K562 (cell line): ENCODE measurements around the gene EXOC4. TPM values are rescaled to one million over a fixed set of nuclear protein-coding genes. Genes with fewer than 3 reads are reported as not detected.

Experiments used
- ATAC-seq: fragments of 200-7000 bp; cut with Tn5 transposase; 3 replicates; pipeline ENCODE4 v1.9.1; 2020; ENCODE audit warnings: moderate library complexity
- BruUV-seq: library from RNA; stranded (reverse); fragments of 400-500 nt; replicated peaks from 2 replicates; lab custom pipeline; 2021; lab: Mats Ljungman, UMichigan
- CTCF ChIA-PET: fragments of 300-600 bp; formaldehyde crosslinking; extraction: SDS; loops from one replicate; lab custom pipeline; 2021; ENCODE audit warnings: low intra/inter-chr PET ratio; lab: Yijun Ruan, JAX
- POLR2A ChIA-PET: fragments of 300-600, 350-650 bp; sonication (Branson Sonifier 250); formaldehyde crosslinking; extraction: SDS; loops from one replicate; lab custom pipeline; 2021; ENCODE audit warnings: antibody characterized with exemption, inconsistent platforms; lab: Yijun Ruan, JAX
- DNase-seq, 4 experiments: peaks; one replicate each; pipeline versions ENCODE4 v3.0.0 to v3.0.0-alpha.2; 2011 to 2018; ENCODE audit warnings: low spot score in 3 of 4, mixed read lengths in 3 of 4; ENCODE audit errors: extremely low read depth in 1 of 4
- FAIRE-seq: peaks from 2 replicates; lab custom pipeline; 2011; peaks lifted over from hg19 to GRCh38; lab: Jason Lieb, UNC
- H2AFZ ChIP-seq: 2 replicates; pipeline ENCODE4 v1.6.0; 2011; ENCODE audit warnings: low read depth, low read length, control low read depth, inconsistent platforms
- H3K27ac ChIP-seq: fragments of 200-600 bp; 3 replicates; pipeline ENCODE4 v1.8.0; 2011; ENCODE audit warnings: low read depth, mild to moderate bottlenecking, control low read depth, inconsistent platforms, low read length, moderate library complexity, mixed read lengths; ENCODE audit errors: extremely low read depth
- H3K27me3 ChIP-seq, 2 experiments: fragments of 300-600 bp in 1 of 2; 2 replicates in 1 of 2; 3 replicates in 1 of 2; pipeline versions ENCODE4 v1.6.0 to v1.8.0; 2011; ENCODE audit warnings: inconsistent platforms in 2 of 2, low read length in 2 of 2, mild to moderate bottlenecking in 1 of 2, mixed read lengths in 1 of 2, moderate library complexity in 1 of 2; ENCODE audit not compliant: control insufficient read depth in 2 of 2, insufficient read depth in 2 of 2
- H3K36me3 ChIP-seq: fragments of 300-600 bp; 3 replicates; pipeline ENCODE4 v1.8.0; 2011; ENCODE audit warnings: mild to moderate bottlenecking, low read length, inconsistent platforms; ENCODE audit not compliant: control insufficient read depth, insufficient read depth
- H3K4me1 ChIP-seq, 2 experiments: fragments of 200-600 bp in 1 of 2; replicated peaks in 1 of 2; 2 replicates in 1 of 2; 3 replicates in 1 of 2; pipeline versions ENCODE4 v1.5.1 to v1.8.0; 2011; ENCODE audit warnings: inconsistent platforms in 2 of 2, low read length in 2 of 2, mild to moderate bottlenecking in 1 of 2, mixed read lengths in 1 of 2, moderate library complexity in 1 of 2; ENCODE audit not compliant: control insufficient read depth in 2 of 2, insufficient read depth in 2 of 2
- H3K4me2 ChIP-seq: 2 replicates; pipeline ENCODE4 v1.6.1; 2011; ENCODE audit warnings: low read length, control low read depth, inconsistent platforms, mixed read lengths; ENCODE audit not compliant: insufficient read depth
- H3K4me3 ChIP-seq: fragments of 200-600 bp; sonication (generic), shearing (Covaris generic); 2 replicates; pipeline ENCODE4 v1.5.1; 2016; ENCODE audit warnings: control low read depth, inconsistent platforms
- H3K79me2 ChIP-seq: fragments of 200-600 bp; 3 replicates; pipeline ENCODE4 v1.8.0; 2011; ENCODE audit warnings: low read length, inconsistent platforms; ENCODE audit not compliant: control insufficient read depth, insufficient read depth
- H3K9ac ChIP-seq, 2 experiments: 2 replicates each; pipeline versions ENCODE4 v1.6.0 to v1.6.1; 2011; ENCODE audit warnings: low read depth in 2 of 2, low read length in 2 of 2, control low read depth in 1 of 2, inconsistent platforms in 1 of 2, mild to moderate bottlenecking in 1 of 2, mixed read lengths in 1 of 2; ENCODE audit not compliant: insufficient read depth in 1 of 2
- H3K9me1 ChIP-seq: one replicate; pipeline ENCODE4 v1.6.0; 2011; ENCODE audit warnings: inconsistent platforms, mild to moderate bottlenecking, low read length, moderate library complexity; ENCODE audit not compliant: control insufficient read depth, insufficient read depth
- H3K9me3 ChIP-seq: replicated peaks from 2 replicates; pipeline ENCODE4 v1.5.1; 2011; ENCODE audit warnings: low read depth, low read length, inconsistent platforms; ENCODE audit not compliant: control insufficient read depth, insufficient read depth
- H4K20me1 ChIP-seq: replicated peaks from 2 replicates; pipeline ENCODE4 v1.6.1; 2011; ENCODE audit warnings: low read length, inconsistent platforms, mixed read lengths; ENCODE audit not compliant: control insufficient read depth, insufficient read depth
- CEBPG ChIP-seq, 3 experiments: fragments of 200-800 bp in 1 of 3; sonication (Bioruptor generic) in 1 of 3; sonication (generic) in 1 of 3; formaldehyde crosslinking in 1 of 3; IDR thresholded peaks in 2 of 3; conservative IDR thresholded peaks in 1 of 3; 2 replicates each; pipeline versions ENCODE4 v1.6.1 to v1.8.0; 2016 to 2022; ENCODE audit warnings: missing compliant biosample characterization in 2 of 3, missing genetic modification characterization in 2 of 3, mild to moderate bottlenecking in 1 of 3, missing genetic modification reagents in 1 of 3
- EZH2 ChIP-seq: IDR thresholded peaks from 2 replicates; pipeline ENCODE4 v1.6.1; 2012; ENCODE audit warnings: low read depth, mild to moderate bottlenecking, inconsistent platforms, low read length, borderline replicate concordance
- TOE1 ChIP-seq, 2 experiments: fragments of 450-650 bp in 1 of 2; sonication (generic) in 1 of 2; formaldehyde crosslinking in 1 of 2; IDR thresholded peaks; 2 replicates each; pipeline versions ENCODE4 v1.7.1 to v1.8.0; 2016 to 2022; ENCODE audit warnings: borderline replicate concordance in 2 of 2, mild to moderate bottlenecking in 2 of 2, antibody characterized with exemption in 1 of 2, inconsistent platforms in 1 of 2, low read depth in 1 of 2, missing genetic modification reagents in 1 of 2, moderate library complexity in 1 of 2
- XRCC4 ChIP-seq: IDR thresholded peaks from one replicate; pipeline ENCODE4 v1.6.1; 2011; ENCODE audit not compliant: insufficient read depth, insufficient read length; ENCODE audit errors: extremely low read depth
- ZNF316 ChIP-seq: fragments of 450-650 bp; IDR thresholded peaks from 2 replicates; pipeline ENCODE4 v1.6.1; 2016
- WGBS: fragments of 100-300 bp; shearing (Covaris generic); methylation state at CpG from one replicate; pipeline ENCODE4 v1.1.6; 2016; ENCODE audit warnings: low coverage, mixed read lengths; ENCODE audit not compliant: insufficient coverage; ENCODE audit errors: missing lambda C conversion rate; 5-methylcytosine and 5-hydroxymethylcytosine counted together
- in situ Hi-C: fragments of 300-500 bp; cut with MboI; formaldehyde crosslinking; loops from 4 replicates; pipeline ENCODE4 v1.15.0; 2018; ENCODE audit warnings: inconsistent platforms, mixed read lengths
- intact Hi-C: fragments of 100-400 bp; cut with micrococcal nuclease; formaldehyde crosslinking; loops from 2 replicates; pipeline ENCODE4 v1.14.2; 2022
- polyA plus RNA-seq, 8 experiments: library from polyadenylated mRNA; depleted of rRNA in 4 of 8; stranded (reverse) in 5 of 8; unstranded in 3 of 8; fragments of >200 nt; fragmentation: Nextera tagmentation in 2 of 8; fragmentation: Illumina TruSeq in 1 of 8; extraction: Ambion mirVana in 2 of 8; extraction: Trizol in 1 of 8; gene quantifications; 2 replicates each; pipeline versions ENCODE4 v1.2.1 to v1.2.3, GENCODE V29; 2011 to 2014; ENCODE audit warnings: inconsistent platforms in 1 of 8, missing spikeins in 1 of 8
- total RNA-seq, 7 experiments: library from RNA; depleted of rRNA in 6 of 7; stranded (reverse); fragments of >200 nt in 6 of 7; fragmentation: Illumina TruSeq in 2 of 7; extraction: Trizol in 2 of 7; gene quantifications; 2 replicates each; pipeline versions ENCODE4 v1.2.1 to v1.2.3, GENCODE V29; 2011 to 2021; ENCODE audit warnings: low replicate concordance in 1 of 7

EXOC4 gene
- total and polyA plus RNA-seq, 9 of the 15 experiments (the other 6 are each of a cell fraction or from before 2014, with no cell fraction given), result 18.5 to 73.1 (median 46.6) TPM

DNA sequence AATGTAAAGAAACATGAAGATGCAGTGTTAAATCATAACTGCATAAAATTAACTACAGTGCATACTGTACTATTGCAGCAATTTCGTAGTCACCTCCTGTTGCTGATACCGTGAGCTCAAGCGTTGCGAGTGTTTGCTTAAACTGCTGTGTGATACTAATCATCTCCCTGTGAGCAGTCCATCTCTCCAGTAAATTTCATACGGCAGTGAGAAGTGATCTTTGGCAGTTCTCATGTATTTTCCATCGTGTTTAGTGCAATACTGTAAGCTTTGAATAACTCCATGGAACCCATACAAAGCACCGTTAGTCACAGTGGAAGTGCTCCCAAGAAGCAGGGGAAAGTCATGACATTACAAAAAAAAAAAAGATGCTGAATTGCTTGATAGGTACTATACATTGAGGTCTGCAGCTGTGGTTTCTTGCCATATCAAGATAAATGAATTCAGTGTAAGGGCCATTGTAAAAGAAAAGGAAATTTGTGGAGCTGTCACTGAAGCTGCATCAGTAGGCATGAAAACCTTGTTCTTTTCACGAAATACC, 360.4 kb downstream of the EXOC4 start:
- no peaks in the 10 kb centered on the region for H3K9me3 ChIP-seq
- in situ Hi-C loops (no loop called here), intact Hi-C loops (no loop called here)
- H3K27ac ChIP-seq, result no peak overlapping the region
- no peaks in the 10 kb centered on the region for H3K27me3 ChIP-seq
- no peak for DNase-seq
- H3K4me1 ChIP-seq, result no peaks in the 10 kb centered on the region; a peak in 1 of 5 replicates
- H3K4me2 ChIP-seq, result no peak overlapping the region
- no TSS peak for BruUV-seq
- no peak for ATAC-seq
- H3K9me1 ChIP-seq, result no peaks in the 10 kb centered on the region
- ChIA-PET POLR2A (no interaction called here), CTCF (interaction anchor here (0.6 kb wide), 1 partner anchor 604 kb away, joined by 4 read pairs; no protein-coding TSS in a partner anchor)
- H4K20me1 ChIP-seq, result no peaks in the 10 kb centered on the region
- no peak overlapping the region for H2AFZ ChIP-seq
- no peak for FAIRE-seq
- TF ChIP-seq CEBPG (CRISPR knock-in tag; IDR thresholded peaks at IDR 0.05), result no peak
- TF ChIP-seq CEBPG (tag; conservative IDR thresholded peaks at IDR 0.05 in 1 of 2, IDR thresholded peaks at IDR 0.05 in 1 of 2), result peak in 1 of 2 experiments; percentile 14; a peak in 1 of 4 replicates
- no peak for TF ChIP-seq EZH2
- TF ChIP-seq XRCC4, result no peak
- TF ChIP-seq ZNF316, result 0 out of 2 replicates have a peak, but pooled peaks have one; percentile 18
- no peak for TF ChIP-seq TOE1 (IDR thresholded peaks at IDR 0.05; ENCODE audit: borderline replicate concordance)
- no peak for TF ChIP-seq TOE1 (CRISPR knock-in tag; IDR thresholded peaks at IDR 0.05; ENCODE audit: borderline replicate concordance, low read depth)
- H3K36me3 ChIP-seq, result no peaks in the 10 kb centered on the region
- no peak overlapping the region for H3K9ac ChIP-seq
- H3K79me2 ChIP-seq, result no peaks in the 10 kb centered on the region
- H3K4me3 ChIP-seq, result no peak overlapping the region
- 31% methylated on average over 8 of the region's 8 CpGs for WGBS
